ENCODE data around the gene DUSP6.

Gene DUSP6

GRCh38 chr12:89373763-89374572 is 21.7 kb upstream of the DUSP6 start:
- peak; percentile 76 for DNase-seq

DNA sequence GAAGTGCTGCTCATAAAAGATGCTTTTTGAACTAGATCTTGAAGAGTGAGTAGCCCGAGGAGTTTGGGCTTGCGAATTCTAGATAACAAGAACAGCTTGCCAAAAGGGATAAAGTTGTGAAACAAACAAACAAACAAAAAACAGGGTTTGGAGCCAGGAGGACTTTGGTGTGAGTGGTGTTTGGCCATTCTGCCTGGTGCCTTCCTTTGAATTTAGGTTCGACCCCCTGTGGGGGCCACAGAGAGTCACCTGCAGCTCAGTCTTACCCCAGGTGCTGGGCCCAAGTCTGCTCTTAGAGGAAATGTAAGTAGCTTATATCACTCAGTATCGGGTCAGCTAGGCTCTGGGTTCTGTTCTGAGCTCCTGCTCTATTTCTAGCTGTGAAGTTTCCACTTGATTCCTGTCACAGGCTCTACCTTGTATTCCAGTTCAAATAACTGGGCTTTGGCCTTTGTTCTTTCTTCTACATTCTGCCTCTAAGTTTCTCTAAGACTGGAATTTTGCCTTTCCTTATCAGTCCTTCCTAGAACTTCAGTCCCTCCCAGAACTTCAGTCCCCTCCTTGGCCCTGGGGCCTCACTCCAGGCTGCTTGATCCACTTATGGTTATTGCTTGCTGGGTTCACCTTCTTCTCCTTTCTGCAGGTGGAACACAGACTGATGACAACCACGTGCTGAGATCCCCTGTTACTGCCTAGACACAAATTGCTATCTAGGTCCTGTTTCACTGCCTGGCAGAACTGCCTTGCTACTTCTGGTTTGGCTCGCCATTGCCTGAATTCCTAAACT is 20.5 kb upstream of the DUSP6 start:
- DNase-seq: no peak

- DNase-seq: no peak
Observed at GRCh38 chr12:89370850-89371249, 18.5 kb upstream of the DUSP6 start.

DNA sequence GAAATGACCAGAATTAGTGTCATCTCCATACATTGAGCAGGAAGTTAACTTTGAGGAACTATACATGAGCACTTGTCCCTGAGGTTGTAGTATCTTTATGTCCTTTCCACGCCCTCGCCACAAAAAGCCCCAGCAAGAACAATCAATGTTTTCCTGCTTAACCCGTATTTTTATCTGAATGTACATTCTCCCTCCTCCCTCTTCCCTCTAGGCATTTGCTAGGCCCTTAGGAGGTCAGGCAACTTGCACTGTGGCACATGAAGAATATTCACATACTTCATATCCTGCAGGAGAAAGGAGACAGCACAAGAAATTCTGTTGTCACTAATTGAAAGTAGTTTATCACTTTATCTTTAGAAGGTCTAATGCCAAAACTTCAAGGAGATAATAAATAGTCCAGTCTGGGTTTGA is 18.1 kb upstream of the DUSP6 start:
- DNase-seq: no peak

DNA sequence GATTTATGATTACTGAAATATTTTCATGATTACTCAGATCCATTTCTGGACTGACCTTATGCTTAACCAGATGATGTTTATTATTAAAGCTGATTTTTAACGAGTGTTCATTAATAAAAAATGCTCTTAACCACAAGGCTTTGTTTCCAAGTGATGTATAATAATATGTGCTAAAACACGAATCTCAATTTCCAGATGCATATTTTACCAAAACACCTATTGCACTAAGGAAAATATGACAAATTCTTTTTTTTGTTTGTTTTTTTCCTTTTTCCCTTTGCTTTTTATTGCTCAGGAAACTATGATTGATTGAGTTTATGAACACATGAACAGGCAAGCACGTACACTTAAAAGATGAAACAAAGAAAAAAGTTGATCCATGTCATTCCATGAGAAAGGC is 16.9 kb upstream of the DUSP6 start:
- no peak for DNase-seq

- DNase-seq: no peak
Observed at GRCh38 chr12:89368391-89368790, 16.1 kb upstream of the DUSP6 start.

GRCh38 chr12:89366676-89367364 is 14.5 kb upstream of the DUSP6 start:
- DNase-seq: no peak

DNA sequence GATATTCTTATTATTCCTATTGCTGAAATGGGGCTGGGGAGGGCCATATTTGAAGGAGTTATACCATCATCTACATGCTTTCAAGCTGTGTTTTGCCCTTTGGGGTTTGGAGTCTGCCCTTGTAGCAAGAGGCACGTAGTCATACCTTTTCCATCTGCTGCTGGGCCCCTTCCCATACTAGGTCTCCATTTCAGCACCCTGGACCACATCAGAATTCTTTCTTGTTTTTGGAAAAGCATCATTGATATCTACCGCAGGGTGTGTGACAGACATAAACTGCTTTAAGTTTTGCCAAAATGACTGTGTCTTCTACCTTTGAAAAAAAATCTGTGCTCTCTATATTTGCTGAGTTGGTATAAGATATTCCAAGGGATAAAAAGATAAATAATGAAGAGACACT is 12.3 kb upstream of the DUSP6 start:
- DNase-seq: no peak

- DNase-seq: no peak
Observed at GRCh38 chr12:89364058-89364457, 11.8 kb upstream of the DUSP6 start.

DNA sequence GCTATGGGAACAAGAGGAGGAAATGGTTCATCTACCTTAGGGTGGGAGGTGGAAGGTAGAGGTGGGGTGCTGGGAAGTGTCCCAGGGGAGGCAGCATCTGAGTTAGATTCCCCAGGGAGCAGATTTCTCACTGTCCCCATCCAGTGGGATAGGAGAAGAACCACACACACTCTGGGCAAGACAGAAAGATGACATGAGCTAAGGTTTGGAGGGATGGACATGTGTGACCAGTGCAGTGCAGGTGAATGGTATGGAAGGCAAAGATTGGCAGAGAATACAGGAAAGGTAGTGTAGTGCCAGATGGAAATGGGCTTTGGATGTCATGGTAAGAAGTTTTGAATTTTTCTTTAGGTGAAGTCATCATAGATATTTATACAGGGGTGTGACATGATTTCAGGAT is 11.3 kb upstream of the DUSP6 start:
- no peak for DNase-seq

GRCh38 chr12:89363084-89363483 is 10.8 kb upstream of the DUSP6 start:
- DNase-seq: no peak

DNA sequence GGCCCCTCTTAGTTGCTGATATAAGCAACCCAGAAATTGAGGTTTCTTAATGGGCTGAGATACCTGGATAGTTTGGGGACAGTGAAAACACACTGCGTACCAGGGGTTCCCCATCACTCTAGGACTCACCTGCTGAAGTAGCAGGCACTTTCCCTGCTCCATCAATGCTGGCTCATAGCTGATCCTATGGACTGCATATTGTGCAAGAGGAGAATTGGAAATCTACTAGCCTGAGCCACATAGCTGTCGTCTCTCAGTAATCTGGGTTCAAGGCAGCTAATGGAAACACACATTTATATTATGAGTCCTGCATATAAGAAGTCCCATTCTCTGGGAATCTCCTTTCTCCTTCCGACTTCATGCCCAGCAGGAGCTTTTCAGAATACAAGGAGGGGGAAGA is 7.3 kb upstream of the DUSP6 start:
- DNase-seq: no peak

GRCh38 chr12:89358805-89359204 is 6.5 kb upstream of the DUSP6 start:
- DNase-seq: no peak

DNA sequence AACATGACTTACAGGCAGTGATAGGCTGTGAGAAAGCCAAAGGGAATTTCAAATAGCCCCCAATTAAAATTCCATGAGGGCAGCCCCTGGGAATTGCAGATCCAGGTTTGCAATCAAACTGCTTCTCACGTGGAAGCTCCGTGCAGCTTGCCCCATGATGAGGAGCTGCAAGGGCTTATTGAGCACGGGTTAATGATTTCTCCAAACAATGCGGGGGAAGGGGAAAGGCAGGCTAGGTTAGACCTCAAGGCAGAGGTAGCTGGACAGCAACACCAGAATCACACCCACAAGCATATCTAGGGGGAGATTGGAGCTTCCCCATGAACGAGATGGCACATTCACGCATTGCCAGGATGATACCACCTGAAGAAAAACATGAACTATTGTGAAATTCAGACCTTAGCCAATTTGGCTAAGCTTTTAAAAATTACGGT is 5.0 kb upstream of the DUSP6 start:
- DNase-seq: no peak

GRCh38 chr12:89356069-89356665 is 3.9 kb upstream of the DUSP6 start:
- no peak for DNase-seq

- no peak for DNase-seq
Observed at GRCh38 chr12:89355243-89356068, 3.2 kb upstream of the DUSP6 start.

DNA sequence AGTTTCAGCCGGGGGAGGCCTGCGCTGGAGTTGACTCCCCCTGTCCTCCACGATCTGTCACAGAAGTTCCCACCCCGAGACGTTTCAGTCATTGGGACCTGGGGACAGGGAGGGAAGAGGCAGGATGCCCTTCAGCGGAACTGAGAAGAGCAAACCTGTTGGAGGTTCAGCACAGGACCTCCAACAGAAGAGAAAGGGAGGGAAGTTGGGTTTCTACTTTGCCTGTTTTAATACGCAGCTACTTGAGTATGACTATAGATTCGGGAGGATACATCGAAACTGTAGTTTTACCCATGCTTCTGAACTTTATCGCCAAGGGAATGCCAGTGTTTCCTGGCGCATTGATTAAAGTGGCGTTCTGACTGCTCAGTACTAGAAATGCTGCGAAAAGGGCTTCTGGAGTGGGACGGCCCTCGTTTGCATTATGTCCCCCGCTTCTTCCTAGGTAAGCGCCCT is 2.3 kb upstream of the DUSP6 start:
- peak; percentile 49 for DNase-seq

- DNase-seq: peak; percentile 85
Observed at GRCh38 chr12:89353823-89354611, 1.7 kb upstream of the DUSP6 start.

DNA sequence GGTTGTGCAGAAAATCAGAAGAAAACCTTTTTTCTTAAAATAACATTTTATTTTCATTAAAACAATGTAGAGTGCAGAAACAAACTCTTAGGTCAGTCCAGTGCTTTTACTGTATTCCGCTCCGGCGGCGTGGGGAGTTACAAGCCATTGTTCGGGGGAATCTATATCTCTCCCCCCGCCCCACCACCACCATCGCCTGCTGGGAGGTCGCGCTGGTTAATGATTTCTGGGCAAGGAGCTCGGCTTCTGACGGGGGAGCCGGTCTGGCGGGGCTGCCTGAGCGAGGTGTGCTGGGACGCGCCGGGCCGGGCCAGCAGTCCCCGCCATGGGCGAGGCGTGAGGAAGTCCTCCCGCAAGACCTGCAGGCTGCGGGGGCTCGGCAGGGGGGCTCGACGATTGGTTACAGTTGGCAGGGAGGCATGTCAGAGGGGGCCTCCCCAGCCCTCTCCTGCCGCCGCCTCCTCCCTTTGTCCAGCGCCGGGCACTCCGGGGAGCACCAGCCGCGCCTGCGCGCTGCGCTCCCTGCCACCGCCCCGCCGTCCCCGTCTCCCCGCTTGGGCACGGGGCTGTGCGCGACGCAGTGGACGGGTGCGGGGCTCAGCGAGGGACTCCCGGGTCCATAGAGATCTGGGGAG is 1.0 kb upstream of the DUSP6 start:
- DNase-seq: peak; percentile 66

GRCh38 chr12:89352242-89352491 is 134 bp downstream of the DUSP6 start:
- no peak for DNase-seq
